Suprapubic skin (tissue), 4 donors: ENCODE results near the gene DIP2C. TPM values are rescaled to one million over a fixed set of nuclear protein-coding genes. Genes with fewer than 3 reads are reported as not detected.
A peak's percentile ranks its signal among the peaks of the same experiment; 100 is the strongest.

Experiments
- DNase-seq, 2 donors: peaks; one replicate each; pipeline ENCODE4 v3.0.0-alpha.2; 2019; ENCODE audit warnings: low spot score in 2 of 2
- H3K27ac ChIP-seq: fragments of 200-600 bp; sonication (generic); one replicate; pipeline ENCODE4 v1.5.1; 2019
- H3K27me3 ChIP-seq: fragments of 200-600 bp; sonication (generic); one replicate; pipeline ENCODE4 v1.5.1; 2019
- H3K36me3 ChIP-seq: fragments of 200-600 bp; sonication (generic); one replicate; pipeline ENCODE4 v1.5.1; 2019
- H3K4me1 ChIP-seq: fragments of 200-600 bp; sonication (generic); one replicate; pipeline ENCODE4 v1.5.1; 2019
- H3K4me3 ChIP-seq: fragments of 200-600 bp; sonication (generic); one replicate; pipeline ENCODE4 v1.5.1; 2019; ENCODE audit warnings: mild to moderate bottlenecking
- H3K9me3 ChIP-seq: fragments of 200-600 bp; sonication (generic); one replicate; pipeline ENCODE4 v1.5.1; 2019
- CTCF ChIP-seq, 2 donors: fragments of 200-600 bp in 1 of 2; fragments of 450-650 bp in 1 of 2; sonication (generic) in 1 of 2; IDR thresholded peaks; one replicate each; pipeline ENCODE4 v1.5.1; 2016 to 2019; ENCODE audit warnings: antibody characterized with exemption in 2 of 2, mild to moderate bottlenecking in 1 of 2, moderate library complexity in 1 of 2
- EP300 ChIP-seq: sonication (generic); formaldehyde crosslinking; IDR thresholded peaks from one replicate; pipeline ENCODE4 v1.6.1; 2017; ENCODE audit warnings: antibody characterized with exemption
- POLR2A ChIP-seq, 2 donors: fragments of 450-650 bp; IDR thresholded peaks; one replicate each; pipeline ENCODE4 v1.6.1; 2017; ENCODE audit warnings: antibody characterized with exemption in 2 of 2, mild to moderate bottlenecking in 2 of 2, moderate library complexity in 2 of 2
- POLR2AphosphoS5 ChIP-seq, 3 donors: sonication (generic); formaldehyde crosslinking; IDR thresholded peaks; one replicate each; pipeline ENCODE4 v1.6.1; 2017; ENCODE audit warnings: antibody characterized with exemption in 3 of 3
- WGBS: methylation state at CpG from one replicate; pipeline ENCODE4 v1.1.5; 2018; 5-methylcytosine and 5-hydroxymethylcytosine counted together
- total RNA-seq, 4 donors: library from RNA; depleted of rRNA; stranded (reverse); fragments of >200 nt; gene quantifications; one replicate each; pipeline ENCODE4 v1.1.0, GENCODE V29; 2016

DIP2C gene
- total RNA-seq, 4 donors from 2014 or later: 6.7 to 23.3 (median 14.7) TPM

- 88% methylated on average over 23 of the region's 23 CpGs for WGBS
- no peaks in the 10 kb centered on the region for H3K27me3 ChIP-seq
- DNase-seq: no peak
- H3K36me3 ChIP-seq: no peaks in the 10 kb centered on the region
- H3K4me3 ChIP-seq: no peak overlapping the region
- H3K9me3 ChIP-seq: no peaks in the 10 kb centered on the region
- no peak for TF ChIP-seq EP300
- TF ChIP-seq POLR2AphosphoS5 (IDR thresholded peaks at IDR 0.05): no peak
- no peak for TF ChIP-seq CTCF (IDR thresholded peaks at IDR 0.05)
- TF ChIP-seq POLR2A (IDR thresholded peaks at IDR 0.05): no peak
- H3K27ac ChIP-seq: no peak overlapping the region
- H3K4me1 ChIP-seq: peaks cover 9% of the 10 kb centered on the region
These were observed 58.8 kb downstream of the DIP2C start for GRCh38 chr10:630581-631073.

- no peaks in the 10 kb centered on the region for H3K9me3 ChIP-seq
- no peaks in the 10 kb centered on the region for H3K36me3 ChIP-seq
- TF ChIP-seq POLR2A (IDR thresholded peaks at IDR 0.05) (no peak), CTCF (IDR thresholded peaks at IDR 0.05) (no peak), POLR2AphosphoS5 (IDR thresholded peaks at IDR 0.05) (no peak), EP300 (no peak)
- H3K4me3 ChIP-seq: no peak overlapping the region
- peaks cover 20% of the 10 kb centered on the region for H3K4me1 ChIP-seq
- no peaks in the 10 kb centered on the region for H3K27me3 ChIP-seq
- 86% methylated on average over 17 of the region's 25 CpGs for WGBS
- H3K27ac ChIP-seq: no peak overlapping the region
- no peak for DNase-seq
These were observed 60.1 kb downstream of the DIP2C start for GRCh38 chr10:629186-629998.

- TF ChIP-seq POLR2A (IDR thresholded peaks at IDR 0.05): no peak
- no peak for TF ChIP-seq POLR2AphosphoS5 (IDR thresholded peaks at IDR 0.05)
- no peak for TF ChIP-seq CTCF (IDR thresholded peaks at IDR 0.05)
- no peak for TF ChIP-seq EP300
- no peaks in the 10 kb centered on the region for H3K36me3 ChIP-seq
- DNase-seq: no peak
- no peaks in the 10 kb centered on the region for H3K27me3 ChIP-seq
- H3K27ac ChIP-seq: no peak overlapping the region
- no peak overlapping the region for H3K4me3 ChIP-seq
- H3K4me1 ChIP-seq: peaks cover 25% of the 10 kb centered on the region
- H3K9me3 ChIP-seq: no peaks in the 10 kb centered on the region
- 92% methylated on average over 18 of the region's 19 CpGs for WGBS
These were observed 61.0 kb downstream of the DIP2C start for GRCh38 chr10:628386-629045.

- 96% methylated on average over 46 of the region's 46 CpGs for WGBS
- DNase-seq: no peak
- TF ChIP-seq CTCF (IDR thresholded peaks at IDR 0.05): no peak
- TF ChIP-seq POLR2A (IDR thresholded peaks at IDR 0.05): no peak
- TF ChIP-seq POLR2AphosphoS5 (IDR thresholded peaks at IDR 0.05): no peak
- no peak overlapping the region for H3K4me3 ChIP-seq
- no peaks in the 10 kb centered on the region for H3K27me3 ChIP-seq
- peak overlapping the region; percentile 73 for H3K27ac ChIP-seq
- peaks cover 28% of the 10 kb centered on the region for H3K4me1 ChIP-seq
- no peaks in the 10 kb centered on the region for H3K9me3 ChIP-seq
- no peaks in the 10 kb centered on the region for H3K36me3 ChIP-seq
These were observed 62.2 kb downstream of the DIP2C start for GRCh38 chr10:627032-627992.
